ENCODE measurements around the gene WDR47. TPM values are rescaled to one million over a fixed set of nuclear protein-coding genes. Genes with fewer than 3 reads are reported as not detected.

The WDR47 gene
- total and polyA plus RNA-seq, 2 of the 8 experiments (the other 6 are each of a cell fraction or from before 2014, with no cell fraction given): 1.9 to 6.7 TPM

DNA sequence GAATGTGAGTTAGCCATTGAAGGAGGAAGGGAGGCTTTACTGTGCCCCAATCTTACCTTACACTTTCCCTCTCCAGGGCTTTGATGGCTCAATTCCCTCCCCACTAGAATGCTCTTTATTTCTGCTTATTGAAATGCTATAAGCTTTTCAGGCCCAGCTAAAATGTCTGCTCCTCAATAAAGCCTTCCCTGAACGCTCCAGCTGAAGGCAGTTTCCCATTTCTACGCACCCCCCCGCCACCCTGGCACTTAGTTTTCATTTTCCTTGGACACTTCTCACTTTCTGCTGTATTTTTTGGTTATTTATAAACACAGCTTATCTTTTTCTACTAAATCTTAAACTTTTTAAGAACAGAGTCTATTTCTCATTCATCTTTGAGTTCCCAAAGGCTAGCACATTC, 41.6 kb upstream of the WDR47 start:
- Histone ChIP-seq H2BK120ac (replicated peaks; ENCODE audit: low read depth, low read length) (no peak overlapping the region), H3K9me3 (ENCODE audit: insufficient read depth in 2 of 2, low read depth in 1 of 2, low read length in 1 of 2) (no peaks in the 10 kb centered on the region), H3K9ac (replicated peaks in 1 of 4; ENCODE audit: extremely low read depth in 1 of 4, low read depth in 3 of 4, low read length in 3 of 4) (no peak overlapping the region), H3K56ac (replicated peaks; ENCODE audit: insufficient read length, low read depth, low read length) (no peak overlapping the region), H2BK15ac (ENCODE audit: low read length) (no peak overlapping the region), H4K5ac (ENCODE audit: insufficient read length, low read depth, low read length) (no peak overlapping the region), H3K4ac (replicated peaks; ENCODE audit: insufficient read length, low read depth, low read length) (no peak overlapping the region), H3K4me1 (replicated peaks in 1 of 4; ENCODE audit: control insufficient read depth in 3 of 4, insufficient read depth in 4 of 4, low read length in 3 of 4) (peaks cover 0 to 7% (median 3%) of the 10 kb centered on the region in 4 experiments; a peak in 4 of 7 replicates), H3K23ac (ENCODE audit: insufficient read length) (no peak overlapping the region), H2AFZ (ENCODE audit: low read length) (0 out of 2 replicates have a peak overlapping the region, but pooled peaks have one; percentile 13), H2BK20ac (ENCODE audit: low read length) (no peak overlapping the region), H3K27me3 (replicated peaks in 1 of 4; ENCODE audit: control insufficient read depth in 3 of 4, extremely low read depth in 1 of 4, insufficient read depth in 3 of 4, low read length in 3 of 4) (no peaks in the 10 kb centered on the region), H3K18ac (ENCODE audit: extremely low read depth, low read length) (no peak overlapping the region), H3K4me3 (ENCODE audit: extremely low read depth in 1 of 4, insufficient read depth in 2 of 4, low read depth in 3 of 4, low read length in 4 of 4) (no peak overlapping the region), H2BK12ac (ENCODE audit: low read depth, low read length) (no peak overlapping the region), H3K79me1 (ENCODE audit: low read depth, low read length) (no peaks in the 10 kb centered on the region), H3K14ac (ENCODE audit: insufficient read length) (no peak overlapping the region), H2BK5ac (ENCODE audit: low read depth, low read length) (no peak overlapping the region), H4K20me1 (replicated peaks in 1 of 2; ENCODE audit: control insufficient read depth in 1 of 2, insufficient read depth in 2 of 2, low read length in 2 of 2) (no peaks in the 10 kb centered on the region), H4K91ac (replicated peaks; ENCODE audit: insufficient read length, low read length) (no peak overlapping the region), H4K8ac (ENCODE audit: extremely low read depth, insufficient read depth, low read length) (no peak overlapping the region), H3K36me3 (ENCODE audit: control insufficient read depth in 2 of 4, insufficient read depth in 4 of 4, low read length in 3 of 4) (no peaks in the 10 kb centered on the region), H3K27ac (ENCODE audit: low read depth, low read length) (no peak overlapping the region), H3K79me2 (ENCODE audit: control insufficient read depth in 1 of 2, insufficient read depth in 2 of 2, low read length in 2 of 2) (no peaks in the 10 kb centered on the region), H3K23me2 (ENCODE audit: low read depth, low read length) (no peaks in the 10 kb centered on the region), H2AK5ac (ENCODE audit: low read depth, low read length) (no peak overlapping the region), H3K4me2 (ENCODE audit: insufficient read depth in 1 of 2, low read depth in 2 of 2, low read length in 2 of 2) (0 out of 4 replicates have a peak overlapping the region, but pooled peaks of 1 of the 2 experiments have one; percentile 28)
- DNase-seq (ENCODE audit: low read depth in 1 of 2, low spot score in 2 of 2) (no peak), FAIRE-seq (no peak)
- ChIA-PET CTCF (ENCODE audit: partially characterized antibody) (interaction anchor here (0.9 to 3.1 kb wide), 5 partner anchors 14 to 180 kb away, joined by 3 to 16 read pairs (median 4); no protein-coding TSS in a partner anchor), POLR2A (ENCODE audit: partially characterized antibody) (interaction anchor here (11.9 kb wide), 1 partner anchor 17 kb away, joined by 99 read pairs; no protein-coding TSS in a partner anchor)
- WGBS, 2 experiments (ENCODE audit: extremely low coverage in 1 of 2, insufficient coverage in 1 of 2, insufficient read length in 1 of 2, insufficient replicate concordance in 2 of 2, low coverage in 1 of 2, low lambda C conversion rate in 2 of 2, missing lambda C conversion rate in 1 of 2): 91% methylated on average over 3 of the region's 3 CpGs; no CpG with 5 or more reads in 1 of the 2 experiments
- no peak for TF ChIP-seq CTCF (IDR thresholded peaks at IDR 0.05; ENCODE audit: control extremely low read depth in 1 of 3, insufficient read depth in 1 of 3, low read depth in 1 of 3, low read length in 3 of 3)
- no peak for TF ChIP-seq CHD1 (IDR thresholded peaks at IDR 0.05; ENCODE audit: low read depth, low read length)
- TF ChIP-seq JUN (IDR thresholded peaks at IDR 0.05; ENCODE audit: low read depth, low read length): no peak
- TF ChIP-seq BACH1 (IDR thresholded peaks at IDR 0.05; ENCODE audit: low read length): no peak
- TF ChIP-seq EGR1 (IDR thresholded peaks at IDR 0.05; ENCODE audit: borderline replicate concordance, low read depth, low read length): no peak
- no peak for TF ChIP-seq NANOG (IDR thresholded peaks at IDR 0.05; ENCODE audit: insufficient read depth, low read depth, low read length, poor library complexity, severe bottlenecking)
- no peak for TF ChIP-seq SAP30 (IDR thresholded peaks at IDR 0.05; ENCODE audit: insufficient read depth, insufficient replicate concordance, low read length)
- TF ChIP-seq SUZ12 (IDR thresholded peaks at IDR 0.05; ENCODE audit: low read length): no peak
- TF ChIP-seq RXRA (IDR thresholded peaks at IDR 0.05; ENCODE audit: insufficient read depth, low read depth, low read length): no peak
- no peak for TF ChIP-seq EP300 (IDR thresholded peaks at IDR 0.05; ENCODE audit: borderline replicate concordance in 1 of 2, low read depth in 2 of 2, low read length in 2 of 2)
